ENCODE results near the gene DMBX1.

Gene DMBX1

DNA sequence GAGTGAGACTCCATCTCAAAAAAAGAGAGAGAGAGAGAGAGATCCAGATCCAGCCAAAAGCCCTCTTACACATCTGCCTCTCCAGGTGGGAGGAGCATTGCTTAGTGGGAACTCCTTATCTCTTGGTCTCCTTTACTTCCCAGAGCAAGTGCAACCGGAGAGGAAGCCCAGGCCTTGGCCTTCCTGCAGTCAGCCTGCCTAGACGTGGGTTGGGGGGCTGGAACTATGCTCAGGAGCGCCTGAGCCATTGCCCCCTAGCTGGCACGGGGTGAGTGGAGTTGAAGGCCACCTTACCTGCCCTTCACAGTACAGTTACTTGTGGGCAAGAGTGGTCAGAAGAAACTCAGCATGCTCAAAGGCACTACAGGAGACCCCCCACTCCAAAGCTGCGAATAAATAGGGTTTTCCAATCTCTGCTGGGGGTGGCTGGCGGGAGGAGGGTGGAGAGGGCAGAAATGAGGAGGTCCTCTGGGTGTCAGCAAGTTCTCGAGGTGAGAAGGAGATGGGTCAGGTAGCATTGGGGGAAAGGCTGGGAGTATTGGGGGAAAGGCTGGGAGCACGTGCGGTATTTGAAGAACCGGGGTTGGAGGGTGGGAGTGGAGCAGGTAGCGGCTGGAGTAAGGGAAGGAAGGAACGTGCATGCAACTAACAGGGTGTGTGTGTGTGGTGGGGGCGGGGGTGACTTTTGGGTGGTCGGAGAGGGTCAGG, 4.7 kb upstream of the DMBX1 start:
- peak; percentile 30 for DNase-seq

DNA sequence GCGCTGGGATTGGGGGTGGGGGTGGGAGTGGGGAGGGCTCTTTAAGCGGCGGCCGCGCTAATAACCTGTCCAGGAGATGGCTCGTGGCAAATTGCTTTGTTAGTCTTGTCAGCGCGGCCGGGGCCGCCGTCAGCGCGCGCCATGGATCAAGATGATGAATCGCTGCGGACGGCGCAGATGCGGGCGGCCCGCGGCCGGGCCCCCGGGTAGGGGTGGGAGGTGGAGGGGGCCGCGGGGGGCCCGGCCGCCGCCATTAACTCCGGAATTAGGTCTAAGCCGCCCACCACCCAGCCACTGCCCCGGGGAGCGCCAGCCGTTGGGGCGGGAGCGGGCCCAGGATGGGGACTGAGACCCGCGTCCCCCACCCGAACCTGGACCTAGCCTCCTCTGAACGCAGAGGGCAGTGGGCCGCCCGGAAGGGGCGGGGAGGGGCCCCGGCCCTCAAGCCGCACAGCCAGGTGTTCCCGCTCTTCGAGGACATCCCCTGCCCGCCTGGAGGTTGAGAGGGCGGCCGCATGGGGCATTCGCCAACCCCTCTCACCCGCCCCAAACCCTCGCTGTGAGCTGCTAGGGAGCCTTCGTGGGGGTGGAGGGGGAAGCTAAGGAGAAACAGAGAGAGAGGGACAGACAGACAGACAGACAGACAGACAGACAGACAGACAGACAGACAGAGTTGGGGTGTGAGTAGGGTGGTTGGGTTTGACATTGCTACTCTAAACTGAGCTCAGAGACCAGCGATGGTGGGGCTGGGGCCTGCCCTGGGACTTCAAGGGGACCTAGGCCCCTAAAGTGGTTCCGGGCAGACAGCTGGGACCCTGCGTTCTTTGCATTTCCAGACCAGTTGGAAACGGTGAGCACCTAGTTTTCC, 3.8 kb upstream of the DMBX1 start:
- peak; percentile 71 for DNase-seq

DNA sequence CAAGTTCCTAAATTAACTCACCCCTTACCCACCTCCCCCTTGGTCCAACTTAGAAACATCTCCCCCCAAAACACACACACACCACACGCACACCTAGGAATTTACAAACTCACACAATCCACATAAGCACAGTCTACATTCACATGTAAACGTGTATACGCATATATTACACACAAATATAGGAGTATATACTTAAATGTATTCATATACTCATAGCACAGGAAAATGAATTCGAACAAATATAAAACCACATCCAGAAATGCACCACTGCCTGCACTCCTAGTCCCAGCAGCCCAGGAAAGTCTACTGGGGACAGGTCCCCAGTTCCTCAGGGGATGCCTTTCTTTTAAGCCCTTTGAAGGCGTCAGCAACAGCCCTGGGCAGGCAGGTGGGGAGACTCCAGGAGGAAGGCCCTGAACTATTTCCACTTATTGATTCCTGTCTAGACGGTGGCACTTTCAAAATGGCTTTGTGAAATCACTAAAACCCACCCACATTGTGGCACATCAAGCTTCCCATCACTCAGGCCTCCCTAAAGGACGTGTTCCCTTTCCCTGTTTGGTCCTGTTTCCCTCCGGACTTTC, 3.1 kb upstream of the DMBX1 start:
- DNase-seq, result no peak

DNA sequence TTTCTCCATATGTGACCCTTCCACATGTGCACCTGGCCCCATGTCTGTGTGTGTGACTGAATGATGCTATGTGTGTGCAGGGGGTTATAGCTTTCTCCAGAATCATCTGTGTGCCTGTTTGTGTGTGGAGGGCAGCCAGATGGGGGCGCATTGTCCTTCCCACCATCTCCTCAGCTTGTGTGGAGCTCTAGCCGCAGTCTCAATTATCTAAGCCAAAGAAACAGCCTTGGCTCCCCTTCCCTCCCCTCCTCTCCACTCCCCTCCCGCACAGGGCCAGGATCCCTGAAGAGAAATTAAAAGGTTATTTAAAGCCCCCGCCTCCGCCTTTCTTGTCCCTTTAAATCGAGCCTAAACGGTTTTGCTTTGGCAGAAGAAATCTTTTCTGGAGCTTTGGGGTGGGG, 1.8 kb upstream of the DMBX1 start:
- peak; percentile 90 for DNase-seq

DNA sequence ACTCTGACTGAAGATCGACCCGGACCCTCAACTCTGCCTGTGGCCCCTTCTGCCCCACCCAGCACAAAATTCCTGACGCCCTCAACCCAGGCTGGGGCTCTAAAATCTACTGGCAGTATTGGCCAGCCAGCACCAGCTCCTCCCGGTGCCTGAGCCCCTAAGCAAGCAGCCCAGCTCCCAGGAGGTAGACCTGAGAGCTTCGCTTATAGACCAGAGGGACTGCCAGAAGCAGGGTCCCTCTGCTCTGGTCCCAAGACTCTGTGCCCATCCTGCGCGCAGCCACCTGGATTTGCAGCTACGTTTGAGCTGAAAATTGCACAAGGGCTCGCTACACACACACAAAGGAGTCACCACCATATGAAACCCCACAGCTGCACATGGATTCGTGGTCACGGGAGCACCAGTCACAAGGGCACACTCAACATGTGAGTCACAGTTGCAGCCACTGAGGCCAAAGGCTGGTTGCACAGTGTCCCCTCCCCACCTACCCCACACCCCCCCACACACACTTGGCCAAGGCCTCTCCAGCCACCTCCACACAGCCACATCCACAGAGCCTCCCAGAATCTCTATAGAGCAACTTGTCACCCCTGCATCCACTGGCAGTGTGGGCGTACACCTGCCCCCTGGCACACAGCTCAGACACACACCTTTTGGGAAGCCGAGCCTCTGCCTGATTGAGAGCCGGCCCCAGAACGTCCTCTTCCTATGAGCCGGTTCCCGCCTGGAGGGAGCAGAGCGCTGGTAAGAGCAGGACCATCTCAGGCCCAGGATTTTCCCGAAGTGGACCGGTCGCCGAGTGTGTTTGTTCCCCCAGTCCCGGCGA, 1.1 kb upstream of the DMBX1 start:
- peak; percentile 76 for DNase-seq

DNA sequence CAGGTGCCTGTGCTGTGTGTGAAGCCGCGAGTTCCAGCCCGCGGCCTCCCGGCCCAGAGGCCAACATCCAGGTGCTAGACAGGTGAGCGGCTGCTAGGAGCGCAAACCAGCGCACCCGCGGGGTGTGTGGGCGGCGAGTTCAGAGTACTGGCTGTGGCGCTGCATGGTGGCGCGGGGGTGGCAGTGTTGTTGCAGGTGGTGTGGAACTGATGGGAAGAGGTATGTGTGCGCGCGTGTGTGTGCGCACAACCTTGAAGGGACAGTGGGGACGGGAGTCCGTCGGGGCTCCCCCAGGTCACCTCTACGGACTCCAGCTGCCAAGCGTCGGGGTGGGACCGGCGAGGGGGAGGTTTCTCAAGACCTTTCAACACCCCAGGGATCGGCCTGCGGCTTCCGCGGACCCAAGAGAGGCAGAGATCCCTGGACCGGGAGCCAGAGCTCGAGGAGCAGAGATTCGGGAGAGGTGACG, 433 bp upstream of the DMBX1 start:
- DNase-seq, result no peak

DNA sequence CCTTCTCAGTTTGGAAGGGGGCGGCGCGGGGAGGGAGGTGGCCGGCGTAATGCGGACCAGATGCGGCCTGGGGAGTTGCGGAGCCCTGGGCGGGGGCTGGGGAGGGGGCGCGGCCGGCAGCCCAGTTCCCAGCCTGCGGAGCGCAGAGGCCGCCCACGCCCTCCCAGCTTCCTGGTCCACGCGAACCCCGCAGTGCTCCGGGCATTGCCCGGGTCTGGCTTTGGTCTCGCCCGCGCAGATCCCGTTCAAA, 695 bp downstream of the DMBX1 start:
- DNase-seq, result no peak

DNA sequence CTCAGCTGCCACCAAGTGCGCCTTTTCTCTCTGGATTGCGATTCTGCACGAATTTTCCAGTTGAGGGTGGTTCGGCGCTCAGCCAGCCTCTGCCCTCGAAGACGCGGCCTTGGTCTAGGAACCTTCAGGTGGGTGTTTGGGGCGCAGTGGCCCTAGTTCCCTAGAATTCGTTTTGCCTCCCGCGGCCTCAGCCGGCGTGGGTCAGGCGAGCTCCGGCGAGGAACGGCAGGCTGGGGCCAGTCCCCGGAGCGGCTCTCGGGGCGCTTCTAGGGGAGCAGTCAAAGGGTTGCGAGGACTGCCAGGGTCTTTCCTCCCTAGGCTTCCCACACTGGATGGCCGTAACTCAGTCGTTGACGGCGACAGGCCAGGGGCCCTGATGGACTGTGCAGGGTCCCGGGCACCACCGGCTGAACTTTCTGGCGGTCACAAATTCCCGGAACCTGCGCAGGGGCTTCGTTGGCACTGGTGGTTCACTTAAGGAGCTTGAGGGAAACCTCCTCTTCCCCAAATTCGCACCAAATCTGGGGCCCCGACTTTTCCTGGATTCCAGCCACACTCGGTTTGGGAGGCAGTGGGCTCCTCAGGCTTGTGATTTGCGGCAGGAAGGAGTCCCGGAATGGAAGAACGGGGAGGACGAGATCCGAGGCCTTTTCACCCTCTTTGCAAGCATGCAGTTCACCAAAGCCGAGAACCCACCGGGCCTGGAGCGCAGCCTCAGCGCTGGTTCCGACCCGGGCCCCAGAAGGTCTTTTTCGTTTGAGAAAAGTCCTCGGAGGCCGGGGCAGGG, 1.2 kb downstream of the DMBX1 start:
- no peak for DNase-seq

DNA sequence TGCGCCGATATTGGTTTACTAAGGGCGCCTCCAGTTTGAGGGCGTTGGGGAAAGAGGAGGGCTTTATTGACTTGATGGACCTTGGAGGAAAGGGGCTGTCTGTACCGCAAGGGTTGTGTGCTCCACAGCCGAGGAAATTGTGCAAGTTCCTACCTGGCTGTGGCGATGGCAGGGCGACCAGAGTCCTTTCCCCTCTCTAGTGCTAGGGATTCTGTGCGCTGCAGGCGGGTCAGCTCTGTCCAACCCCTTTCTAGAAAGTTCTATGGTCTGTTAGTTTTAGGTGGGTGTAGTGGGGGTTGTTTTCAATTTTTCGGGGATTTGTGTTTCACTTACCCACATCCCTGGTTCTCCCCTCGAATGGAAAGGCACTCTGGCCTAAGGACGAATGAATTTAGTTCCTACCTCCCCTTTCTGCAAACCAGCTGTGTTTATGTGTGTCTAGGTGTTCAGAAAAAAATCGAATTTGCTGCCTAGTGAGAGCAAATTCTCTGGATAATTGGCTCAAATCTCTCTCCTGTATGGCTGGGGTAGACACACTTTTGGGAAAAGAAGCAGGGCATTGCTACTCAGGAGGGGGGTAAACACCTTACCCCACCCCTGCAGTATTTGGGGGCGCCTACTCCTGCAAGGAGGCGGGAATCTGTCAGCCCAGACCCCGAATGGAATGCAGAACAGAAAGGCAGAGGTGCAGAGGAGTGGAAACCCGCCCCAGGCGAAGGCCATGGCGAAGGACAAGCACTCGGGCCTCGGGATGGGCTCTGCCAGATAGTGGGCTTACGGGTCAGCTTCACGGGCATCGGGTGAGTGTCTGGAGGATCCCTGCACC, 2.0 kb downstream of the DMBX1 start:
- no peak for DNase-seq

DNA sequence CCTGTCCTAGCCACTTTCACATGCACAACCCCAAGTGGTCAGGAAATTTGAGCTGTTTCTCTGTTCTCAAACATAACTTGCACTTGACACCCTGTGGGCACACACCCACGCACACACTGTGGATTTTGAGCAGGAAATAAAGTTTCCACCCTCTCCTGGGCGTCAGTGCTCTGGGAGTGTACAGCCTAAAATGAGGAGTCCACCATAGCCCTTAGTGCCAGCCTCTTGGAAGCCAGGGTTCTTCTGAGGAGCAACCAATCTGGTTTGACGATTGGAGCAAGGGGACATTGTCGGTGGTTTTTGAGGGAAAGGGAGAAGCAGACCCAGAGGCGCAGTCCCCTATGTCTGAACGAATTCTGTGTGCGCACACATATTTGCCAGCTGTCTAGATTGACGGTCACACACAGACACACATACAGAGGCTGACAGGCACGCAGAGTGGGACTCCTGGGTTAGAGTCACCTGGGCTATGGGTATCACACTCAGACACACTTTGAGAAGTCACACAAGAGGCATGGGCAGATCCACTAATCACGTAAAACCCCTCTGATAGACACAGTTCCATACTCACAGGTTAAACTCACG, 2.7 kb downstream of the DMBX1 start:
- no peak for DNase-seq

DNA sequence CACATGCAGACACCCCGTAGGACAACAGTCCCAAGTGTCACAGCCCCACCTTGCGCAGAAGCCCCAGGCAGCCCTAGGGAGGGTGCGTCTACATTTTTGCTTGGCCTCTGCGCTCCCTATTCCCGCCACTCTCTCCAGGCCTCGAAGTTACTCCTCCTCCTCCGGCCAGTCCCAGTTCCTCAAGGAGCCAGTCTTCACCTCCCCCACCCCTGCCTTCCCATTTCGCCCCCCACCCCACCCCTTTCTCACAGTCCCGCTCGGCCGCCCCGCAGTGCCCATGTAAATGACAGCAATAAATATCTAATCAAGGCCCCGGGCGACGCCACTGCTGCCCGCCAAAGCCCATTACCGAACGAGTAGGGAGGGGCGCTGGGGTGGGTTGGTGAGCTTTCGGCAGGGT, 3.2 kb downstream of the DMBX1 start:
- DNase-seq, result no peak

DNA sequence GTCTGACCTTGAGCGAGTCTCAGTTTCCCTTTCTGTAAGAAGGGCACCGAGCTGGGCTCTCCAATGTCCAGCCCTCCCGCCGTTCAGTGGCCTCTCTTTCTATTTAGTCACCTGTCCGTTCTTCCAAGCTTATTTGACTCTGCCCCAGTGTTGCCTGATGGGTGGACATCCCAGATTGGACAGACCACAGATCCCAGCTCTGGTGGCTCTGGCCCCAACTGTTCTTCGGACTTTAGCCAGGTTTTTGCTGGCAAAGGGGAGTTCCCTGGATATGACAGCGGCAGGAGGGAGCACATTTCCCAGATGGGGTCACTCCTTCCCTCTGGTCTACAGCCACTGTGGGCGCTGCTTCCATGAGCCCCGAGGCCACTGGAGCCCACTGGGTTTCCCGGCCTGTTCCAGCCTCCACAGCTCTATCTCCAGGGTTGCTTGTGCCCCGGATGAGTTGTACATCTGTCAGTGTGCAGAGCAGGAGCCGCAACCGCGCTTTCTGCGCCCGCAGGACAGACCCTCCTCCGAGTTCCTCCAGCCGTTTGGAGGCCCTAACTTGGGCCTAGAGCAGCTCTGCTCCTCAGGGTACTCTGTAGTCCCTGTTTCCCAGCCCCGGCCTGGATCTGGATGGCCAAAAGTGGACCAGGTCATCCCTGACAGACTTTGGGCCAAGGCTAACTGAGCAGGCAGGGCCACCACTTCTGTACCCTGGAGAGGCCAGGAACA, 3.8 kb downstream of the DMBX1 start:
- DNase-seq, result no peak

DNA sequence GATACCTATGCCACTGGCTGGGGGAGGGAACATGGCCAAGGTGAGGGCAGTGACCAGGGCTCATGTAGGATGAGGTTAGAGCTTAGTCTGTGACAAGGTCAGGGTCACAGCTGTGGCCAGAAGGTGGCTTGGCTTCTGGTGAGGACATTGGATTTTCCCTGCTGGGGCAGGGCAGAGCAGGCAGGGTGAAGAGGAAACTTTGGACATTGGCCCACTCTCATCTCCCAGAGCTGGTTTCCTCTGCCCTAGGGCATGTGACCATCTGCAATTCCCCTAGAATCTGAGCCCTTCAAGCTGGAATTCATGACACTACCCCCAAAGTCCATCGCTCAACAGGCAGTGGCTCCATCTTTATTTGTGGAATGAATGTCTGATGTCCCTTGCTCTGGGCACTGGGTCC, 5.3 kb downstream of the DMBX1 start:
- no peak for DNase-seq

DNA sequence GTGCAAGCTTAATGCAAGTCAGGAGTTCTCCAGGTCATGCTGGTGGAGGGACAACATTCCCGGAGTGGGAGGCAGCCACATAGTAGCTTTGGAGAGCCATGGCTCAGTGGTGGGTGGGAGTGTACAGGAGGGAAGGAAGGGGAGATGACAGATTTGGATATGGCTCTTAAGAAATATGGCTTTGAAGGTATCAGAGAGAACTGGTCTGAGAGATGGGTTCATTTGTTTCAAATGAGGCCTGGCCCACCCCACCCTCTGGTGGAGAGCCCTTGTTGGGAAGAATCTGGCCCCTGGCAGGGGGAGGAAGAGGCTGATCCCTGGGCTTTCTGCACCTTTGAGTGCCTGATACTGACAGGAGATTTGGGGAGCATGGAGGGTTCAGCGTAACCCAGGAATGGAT, 6.1 kb downstream of the DMBX1 start:
- no peak for DNase-seq

DNA sequence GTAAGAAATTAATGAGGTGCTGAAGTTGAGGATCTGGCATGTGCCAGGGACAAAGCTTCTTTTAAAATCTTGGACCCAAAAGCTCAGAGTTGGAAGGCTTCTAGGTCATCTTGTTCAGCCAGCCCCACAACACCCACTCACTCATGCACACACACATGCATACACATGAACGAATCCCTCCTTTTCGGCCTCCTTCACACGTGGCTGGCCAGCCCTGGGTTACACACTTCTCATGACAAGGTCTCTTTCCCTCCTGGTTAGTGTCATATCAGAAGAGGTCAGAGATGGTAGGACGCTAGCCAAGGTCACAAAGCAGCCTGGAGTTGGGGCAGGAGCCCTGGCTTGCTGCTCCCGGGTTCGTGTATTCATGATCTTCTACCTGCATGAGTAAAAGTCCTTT, 6.9 kb downstream of the DMBX1 start:
- DNase-seq, result no peak

DNA sequence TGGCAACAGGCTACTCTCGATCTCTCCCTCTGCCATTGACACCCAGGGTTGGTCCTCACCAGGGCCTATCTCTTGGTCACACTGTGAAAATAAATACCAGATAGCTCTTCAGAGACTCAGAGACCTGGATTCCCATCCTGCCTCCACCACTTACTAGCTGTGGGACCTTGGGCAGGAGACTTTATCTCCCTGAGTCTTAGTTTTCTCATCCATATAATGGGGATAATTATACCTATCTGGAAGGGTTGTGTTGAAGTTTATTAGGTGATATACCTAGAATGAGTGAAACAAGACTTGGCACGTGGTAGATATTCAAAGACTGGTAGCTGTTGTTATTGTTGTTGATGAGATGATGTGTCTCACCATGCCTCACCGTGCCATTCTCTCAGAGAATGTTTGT, 7.4 kb downstream of the DMBX1 start:
- DNase-seq, result no peak

DNA sequence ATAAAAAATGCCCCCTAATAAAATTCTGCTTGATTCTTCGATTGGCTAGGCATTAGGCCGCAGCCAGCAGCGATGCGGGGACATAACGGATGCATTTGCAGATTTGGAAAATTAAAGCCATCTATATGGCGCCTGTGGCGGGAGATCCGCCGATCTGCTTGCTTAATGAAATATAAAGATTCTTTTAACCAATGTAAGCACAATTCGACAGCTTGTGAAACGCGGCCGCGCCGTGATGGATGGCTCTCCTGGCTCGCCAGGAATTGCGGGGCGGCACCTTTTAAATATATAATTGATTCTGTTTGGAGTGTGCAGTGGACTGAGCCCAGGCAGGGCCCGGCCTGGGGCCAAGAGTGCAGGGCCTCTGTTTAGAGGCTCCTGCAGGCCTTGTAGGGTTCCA, 8.0 kb downstream of the DMBX1 start:
- DNase-seq, result no peak

DNA sequence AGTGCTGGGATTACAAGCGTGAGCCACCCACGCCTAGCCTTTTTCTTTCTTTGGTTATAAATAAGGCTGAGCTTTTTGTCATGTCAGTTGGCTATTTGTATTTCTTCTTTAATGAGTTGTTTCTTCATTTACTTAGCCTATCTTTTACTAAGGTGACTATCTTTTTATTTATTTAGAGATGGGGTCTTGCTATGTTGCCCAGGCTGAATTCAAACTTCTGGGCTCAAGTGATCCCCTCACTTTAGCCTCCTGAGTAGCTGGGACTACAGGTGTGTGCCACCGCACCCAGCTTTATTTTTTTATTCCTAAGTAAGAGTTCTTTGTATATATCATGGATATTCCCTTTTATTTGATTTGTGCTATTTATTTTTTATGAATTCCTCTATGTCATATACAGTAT, 11.9 kb downstream of the DMBX1 start:
- DNase-seq, result no peak

DNA sequence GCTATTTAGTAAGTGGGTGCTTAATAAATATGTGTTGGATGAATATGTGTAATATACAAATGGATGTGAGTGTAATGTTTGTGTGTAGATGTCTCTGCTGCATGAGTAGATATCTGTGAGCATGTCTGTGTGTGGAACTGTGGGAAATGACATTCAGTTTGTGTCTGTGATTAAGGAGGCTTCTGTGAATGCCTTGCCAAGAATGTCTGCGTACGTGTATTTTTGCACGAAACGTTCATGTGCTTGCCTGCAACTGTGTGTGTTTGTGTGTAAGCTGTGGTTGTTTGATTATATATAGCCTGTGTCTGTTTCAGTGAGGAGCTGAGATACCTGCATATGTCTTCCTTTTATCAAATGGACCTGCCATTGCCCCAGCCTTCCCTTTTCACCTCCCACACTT, 13.8 kb downstream of the DMBX1 start:
- no peak for DNase-seq

DNA sequence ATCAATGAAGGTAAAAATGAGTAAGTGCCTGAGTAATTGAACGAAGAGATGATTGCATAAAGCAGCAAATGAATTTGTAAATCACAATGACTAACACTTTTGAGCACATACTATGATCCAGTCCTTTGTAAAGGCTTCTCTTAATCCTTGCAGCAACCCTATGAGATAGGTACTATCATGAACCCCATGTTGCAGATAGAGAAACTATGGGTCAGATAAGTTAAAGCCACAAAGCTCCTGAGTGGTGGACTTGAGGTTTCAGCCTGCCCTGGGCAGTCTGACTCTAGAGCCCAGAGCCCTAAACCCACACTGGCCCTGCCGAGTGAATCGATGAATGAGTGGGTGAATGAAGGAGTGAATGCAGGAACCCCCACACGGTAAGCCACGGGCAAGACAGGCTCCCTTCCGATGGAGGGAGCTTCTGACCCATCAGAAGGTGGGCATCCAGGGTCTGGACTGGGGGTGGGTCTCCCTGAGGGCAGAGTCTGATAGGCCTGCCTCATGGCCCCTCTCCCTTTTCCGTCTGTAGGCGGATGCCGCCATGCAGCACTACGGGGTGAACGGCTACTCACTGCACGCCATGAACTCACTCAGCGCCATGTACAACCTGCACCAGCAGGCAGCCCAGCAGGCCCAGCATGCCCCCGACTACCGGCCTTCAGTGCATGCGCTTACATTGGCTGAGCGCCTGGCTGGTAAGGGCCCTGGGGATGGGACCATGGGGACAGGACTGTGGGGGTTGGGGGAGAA, 17.0 kb downstream of the DMBX1 start:
- DNase-seq, result no peak

Measured in NCI-H82 (cell line).